ENCODE data around the gene ALDH1B1. TPM values are rescaled to one million over a fixed set of nuclear protein-coding genes. Genes with fewer than 3 reads are reported as not detected.

ALDH1B1 gene
- total RNA-seq, 4 donors from 2014 or later, result 7.9 to 15.3 (median 11.0) TPM

GRCh38 chr9:38362852-38363588 lies 29.5 kb upstream of the ALDH1B1 start:
- Histone ChIP-seq H3K9me3 (no peaks in the 10 kb centered on the region), H3K27ac (no peak overlapping the region), H3K4me3 (no peak overlapping the region), H3K4me1 (peaks cover 0 to 6% (median 0%) of the 10 kb centered on the region in 4 donors), H3K27me3 (no peaks in the 10 kb centered on the region), H3K36me3 (no peaks in the 10 kb centered on the region)
- WGBS, 2 donors, result 47 to 49% methylated on average over 21 of the region's 21 CpGs
- TF ChIP-seq CTCF (IDR thresholded peaks at IDR 0.05), result peak in 4 of 5 experiments; percentile 29 to 48 (median 43)
- TF ChIP-seq EP300 (IDR thresholded peaks at IDR 0.05), result peak in 1 of 2 donors; percentile 18
- TF ChIP-seq POLR2A (IDR thresholded peaks at IDR 0.05), result no peak
- DNase-seq (ENCODE audit: low spot score in 2 of 2), result peak in 1 of 2 donors; percentile 43

- H3K4me3 ChIP-seq, result no peak overlapping the region
- no peak for DNase-seq (ENCODE audit: low spot score in 2 of 2)
- no peak overlapping the region for H3K27ac ChIP-seq
- H3K9me3 ChIP-seq, result no peaks in the 10 kb centered on the region
- 70 to 72% methylated on average over 5 of the region's 5 CpGs for WGBS, 2 donors
- H3K36me3 ChIP-seq, result no peaks in the 10 kb centered on the region
- H3K4me1 ChIP-seq, result peaks cover 0 to 6% (median 0%) of the 10 kb centered on the region in 4 donors
- TF ChIP-seq EP300 (IDR thresholded peaks at IDR 0.05) (no peak), POLR2A (IDR thresholded peaks at IDR 0.05) (no peak), CTCF (IDR thresholded peaks at IDR 0.05) (no peak)
- no peaks in the 10 kb centered on the region for H3K27me3 ChIP-seq
Measured at GRCh38 chr9:38363589-38363925, 28.9 kb upstream of the ALDH1B1 start.

DNA sequence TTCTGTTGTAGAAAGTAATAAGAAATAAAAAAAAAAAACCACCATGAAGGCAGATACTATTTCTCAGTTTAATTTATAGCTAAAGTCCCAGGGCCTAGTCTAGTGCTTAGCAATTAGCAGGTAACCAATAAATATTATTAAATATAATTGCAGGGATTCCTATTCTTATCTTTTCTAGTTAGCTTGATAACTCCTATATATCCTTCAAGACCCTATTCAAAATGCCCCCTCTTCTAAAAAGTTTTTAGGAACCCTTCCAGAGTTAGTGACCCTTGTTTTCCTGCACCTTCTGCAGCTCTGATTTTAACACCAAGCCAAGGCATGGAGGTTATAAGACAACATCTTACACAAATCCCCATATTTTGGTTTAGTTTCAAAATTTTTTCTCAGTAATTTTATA lies 24.6 kb upstream of the ALDH1B1 start:
- Histone ChIP-seq H3K9me3 (no peaks in the 10 kb centered on the region), H3K4me3 (no peak overlapping the region), H3K36me3 (no peaks in the 10 kb centered on the region), H3K27me3 (no peaks in the 10 kb centered on the region), H3K27ac (no peak overlapping the region), H3K4me1 (peaks cover 0 to 6% (median 0%) of the 10 kb centered on the region in 4 donors)
- DNase-seq (ENCODE audit: low spot score in 2 of 2), result no peak
- TF ChIP-seq EP300 (IDR thresholded peaks at IDR 0.05), result no peak
- TF ChIP-seq CTCF (IDR thresholded peaks at IDR 0.05), result no peak
- TF ChIP-seq POLR2A (IDR thresholded peaks at IDR 0.05), result no peak

DNA sequence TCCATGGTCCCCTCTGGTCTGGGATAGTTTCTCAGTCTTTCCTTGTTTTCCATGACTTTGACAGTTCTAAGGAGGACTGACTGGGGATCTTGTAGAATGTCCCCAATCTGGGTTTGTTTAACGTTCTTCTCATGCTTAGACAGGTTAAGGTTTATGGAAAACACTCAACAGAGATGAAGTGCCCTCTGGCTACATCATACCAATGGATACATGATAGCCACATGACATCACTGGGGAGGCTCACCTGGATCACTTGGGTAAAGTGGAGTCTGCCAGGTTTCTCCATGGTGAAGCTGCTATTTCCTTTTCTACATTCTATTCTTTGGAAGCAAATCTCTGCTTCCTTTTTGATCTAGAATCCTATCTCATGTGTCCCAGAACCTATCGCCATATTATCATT lies 23.8 kb upstream of the ALDH1B1 start:
- no peaks in the 10 kb centered on the region for H3K27me3 ChIP-seq
- no peak for DNase-seq (ENCODE audit: low spot score in 2 of 2)
- no peaks in the 10 kb centered on the region for H3K9me3 ChIP-seq
- TF ChIP-seq EP300 (IDR thresholded peaks at IDR 0.05) (no peak), POLR2A (IDR thresholded peaks at IDR 0.05) (no peak), CTCF (IDR thresholded peaks at IDR 0.05) (no peak)
- no peak overlapping the region for H3K27ac ChIP-seq
- H3K36me3 ChIP-seq, result no peaks in the 10 kb centered on the region
- WGBS, 2 donors, result 75 to 81% methylated on average over 2 of the region's 2 CpGs
- no peak overlapping the region for H3K4me3 ChIP-seq
- H3K4me1 ChIP-seq, result no peaks in the 10 kb centered on the region

DNA sequence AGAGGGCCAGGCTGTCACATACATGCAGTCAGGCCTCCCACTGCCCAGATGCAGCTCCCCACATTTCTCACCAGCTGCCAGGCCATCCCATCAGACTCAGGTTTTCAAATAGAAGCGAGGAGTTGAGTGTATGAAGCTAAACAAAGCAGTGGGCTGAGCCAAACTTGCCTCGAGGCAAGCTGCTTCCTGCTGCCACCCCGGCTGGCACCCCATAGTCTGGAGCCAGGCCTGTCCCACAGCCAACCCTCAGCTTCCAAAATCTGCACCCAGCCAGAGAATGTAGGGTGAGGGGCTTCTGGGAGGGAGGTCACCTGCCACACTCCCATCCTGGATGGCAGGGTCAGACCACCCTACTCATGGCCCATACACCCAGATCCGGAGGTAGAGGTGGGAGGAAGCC lies 22.3 kb upstream of the ALDH1B1 start:
- no peaks in the 10 kb centered on the region for H3K4me1 ChIP-seq
- no peak for DNase-seq (ENCODE audit: low spot score in 2 of 2)
- H3K36me3 ChIP-seq, result no peaks in the 10 kb centered on the region
- no peak overlapping the region for H3K27ac ChIP-seq
- TF ChIP-seq POLR2A (IDR thresholded peaks at IDR 0.05) (no peak), EP300 (IDR thresholded peaks at IDR 0.05) (no peak), CTCF (IDR thresholded peaks at IDR 0.05) (no peak)
- WGBS, 2 donors, result 33 to 43% methylated on average over 3 to 4 of the region's 4 CpGs
- no peaks in the 10 kb centered on the region for H3K9me3 ChIP-seq
- H3K4me3 ChIP-seq, result no peak overlapping the region
- no peaks in the 10 kb centered on the region for H3K27me3 ChIP-seq

All from tibial nerve (tissue), 4 donors.